Fibroblast of villous mesenchyme (primary cell): Measurements from ENCODE around the gene CREBRF. TPM values are rescaled to one million over a fixed set of nuclear protein-coding genes. Genes with fewer than 3 reads are reported as not detected.
"Not testable (repeated sequence)": the region's sequence is repeated elsewhere in the genome, so short reads cannot be mapped to it uniquely, and the experiment has no call there.

Experiments used
- DNase-seq: peaks from one replicate; pipeline ENCODE4 v3.0.0-alpha.2; 2010; ENCODE audit warnings: low read depth
- H3K4me3 ChIP-seq: 2 replicates; pipeline ENCODE4 v1.5.1; 2011; ENCODE audit warnings: low read depth, mild to moderate bottlenecking, low read length
- total RNA-seq: library from RNA; depleted of rRNA; stranded (reverse); fragments of >200 nt; gene quantifications from 2 replicates; pipeline ENCODE4 v1.2.3, GENCODE V29; 2012
- TF ChIP-seq, protein P1 (sequence below): IDR thresholded peaks from 2 replicates; pipeline ENCODE4 v1.5.1; 2012; ENCODE audit warnings: low read depth, mild to moderate bottlenecking, low read length; ENCODE audit not compliant: insufficient read depth

CREBRF gene
- total RNA-seq, 1 donor: 15.5 TPM

DNA sequence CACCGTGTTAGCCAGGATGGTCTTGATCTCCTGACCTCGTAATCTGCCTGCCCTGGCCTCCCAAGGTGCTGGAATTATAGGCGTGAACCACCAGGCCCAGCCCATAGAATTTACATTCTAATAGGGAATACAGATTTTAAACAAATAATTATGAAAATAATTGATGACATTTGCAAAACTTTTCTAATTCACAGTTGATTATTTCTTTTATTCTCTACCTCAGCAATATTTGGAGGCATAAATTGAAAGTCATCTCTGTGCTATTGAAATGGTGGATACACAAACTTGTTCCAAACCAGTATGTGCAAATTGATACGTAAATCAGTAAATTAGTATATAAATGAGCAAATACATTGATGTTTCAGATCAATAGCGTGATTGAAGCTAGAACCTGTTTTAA lies 96.4 kb downstream of the CREBRF start:
- H3K4me3 ChIP-seq: no peak overlapping the region
- no peak for DNase-seq
- TF ChIP-seq, protein P1, sequence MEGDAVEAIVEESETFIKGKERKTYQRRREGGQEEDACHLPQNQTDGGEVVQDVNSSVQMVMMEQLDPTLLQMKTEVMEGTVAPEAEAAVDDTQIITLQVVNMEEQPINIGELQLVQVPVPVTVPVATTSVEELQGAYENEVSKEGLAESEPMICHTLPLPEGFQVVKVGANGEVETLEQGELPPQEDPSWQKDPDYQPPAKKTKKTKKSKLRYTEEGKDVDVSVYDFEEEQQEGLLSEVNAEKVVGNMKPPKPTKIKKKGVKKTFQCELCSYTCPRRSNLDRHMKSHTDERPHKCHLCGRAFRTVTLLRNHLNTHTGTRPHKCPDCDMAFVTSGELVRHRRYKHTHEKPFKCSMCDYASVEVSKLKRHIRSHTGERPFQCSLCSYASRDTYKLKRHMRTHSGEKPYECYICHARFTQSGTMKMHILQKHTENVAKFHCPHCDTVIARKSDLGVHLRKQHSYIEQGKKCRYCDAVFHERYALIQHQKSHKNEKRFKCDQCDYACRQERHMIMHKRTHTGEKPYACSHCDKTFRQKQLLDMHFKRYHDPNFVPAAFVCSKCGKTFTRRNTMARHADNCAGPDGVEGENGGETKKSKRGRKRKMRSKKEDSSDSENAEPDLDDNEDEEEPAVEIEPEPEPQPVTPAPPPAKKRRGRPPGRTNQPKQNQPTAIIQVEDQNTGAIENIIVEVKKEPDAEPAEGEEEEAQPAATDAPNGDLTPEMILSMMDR: no peak

DNA sequence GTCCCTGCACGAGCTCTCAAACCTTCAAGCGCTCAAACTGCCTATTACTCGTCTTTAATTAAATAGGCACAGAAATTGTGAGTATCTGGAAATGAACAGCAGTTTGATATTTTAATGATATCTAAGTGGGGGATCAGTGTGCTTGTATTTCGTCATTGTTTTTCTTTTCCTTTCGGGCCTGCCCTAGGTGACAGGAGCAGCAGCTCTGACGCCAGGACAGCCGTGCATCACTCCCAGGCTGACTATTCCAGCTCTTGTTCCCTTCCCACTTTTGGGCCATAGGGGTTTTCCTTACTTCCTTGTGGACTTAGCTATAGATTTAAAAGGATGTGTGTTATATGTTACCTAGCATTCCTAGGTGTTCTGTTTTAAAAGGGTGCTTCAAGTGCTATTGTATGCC lies 97.7 kb downstream of the CREBRF start:
- TF ChIP-seq, protein P1: no peak
- no peak overlapping the region for H3K4me3 ChIP-seq
- no peak for DNase-seq

GRCh38 chr5:173154619-173155018 lies 98.5 kb downstream of the CREBRF start:
- H3K4me3 ChIP-seq, DNase-seq: not testable (repeated sequence)

GRCh38 chr5:173155912-173156311 lies 99.8 kb downstream of the CREBRF start:
- no peak for DNase-seq
- no peak overlapping the region for H3K4me3 ChIP-seq
- TF ChIP-seq, protein P1: no peak

- TF ChIP-seq, protein P1: no peak
- no peak for DNase-seq
- no peak overlapping the region for H3K4me3 ChIP-seq
Observed at GRCh38 chr5:173158366-173158765, 102.2 kb downstream of the CREBRF start.

GRCh38 chr5:173159256-173159655 lies 103.1 kb downstream of the CREBRF start:
- DNase-seq: no peak
- H3K4me3 ChIP-seq: no peak overlapping the region
- TF ChIP-seq, protein P1: no peak

GRCh38 chr5:173161148-173161547 lies 105.0 kb downstream of the CREBRF start:
- H3K4me3 ChIP-seq: no peak overlapping the region
- TF ChIP-seq, protein P1: no peak
- no peak for DNase-seq
